NCI-H187 treated with DMSO at 0.1 percent for 48 hours (cell line): ENCODE results near the gene NAV2.
"Not testable (repeated sequence)": the region's sequence is repeated elsewhere in the genome, so short reads cannot be mapped to it uniquely, and the experiment has no call there.

ENCODE experiments used
- DNase-seq: peaks from one replicate; lab custom pipeline; 2025; lab: John Stamatoyannopoulos, UW

NAV2 gene

DNA sequence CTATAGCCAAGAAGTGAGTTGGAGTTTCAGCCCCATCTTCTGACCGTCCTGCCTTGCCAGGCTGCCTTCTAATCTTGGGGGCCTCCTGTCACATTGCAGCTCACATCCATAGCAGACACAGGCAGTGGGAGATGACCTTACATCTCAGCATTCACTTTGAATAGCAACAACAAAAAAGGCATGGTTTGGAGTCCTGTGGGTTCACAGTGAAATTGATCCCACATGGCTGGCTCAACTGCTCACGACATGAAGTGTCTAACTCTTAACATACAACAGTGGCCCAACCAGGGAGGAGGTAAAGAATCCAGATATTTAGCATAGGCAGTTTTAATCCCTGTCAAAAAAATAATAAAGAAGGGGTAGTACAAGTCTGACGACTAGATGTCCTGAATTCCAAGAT lies 409.5 kb downstream of the NAV2 start:
- DNase-seq: no peak

DNA sequence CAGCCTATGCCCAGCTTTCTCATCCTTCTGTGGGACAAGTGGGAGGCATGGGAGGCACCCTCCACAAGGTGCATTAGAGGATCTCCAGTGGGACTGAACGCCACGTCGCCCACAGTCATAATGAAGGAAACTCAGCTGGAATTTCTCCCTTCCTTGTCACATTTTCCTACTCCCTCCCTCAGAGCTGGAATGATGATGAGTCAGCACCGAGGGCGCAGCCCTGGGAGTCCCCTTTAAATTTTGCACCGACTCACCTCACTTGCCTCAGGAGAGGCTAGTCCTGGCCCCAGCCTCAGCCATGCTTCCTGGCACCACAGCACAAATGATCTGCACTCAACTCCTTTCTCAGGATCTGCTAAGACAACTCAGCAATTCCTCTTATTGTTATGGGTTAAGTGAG lies 413.3 kb downstream of the NAV2 start:
- no peak for DNase-seq

DNA sequence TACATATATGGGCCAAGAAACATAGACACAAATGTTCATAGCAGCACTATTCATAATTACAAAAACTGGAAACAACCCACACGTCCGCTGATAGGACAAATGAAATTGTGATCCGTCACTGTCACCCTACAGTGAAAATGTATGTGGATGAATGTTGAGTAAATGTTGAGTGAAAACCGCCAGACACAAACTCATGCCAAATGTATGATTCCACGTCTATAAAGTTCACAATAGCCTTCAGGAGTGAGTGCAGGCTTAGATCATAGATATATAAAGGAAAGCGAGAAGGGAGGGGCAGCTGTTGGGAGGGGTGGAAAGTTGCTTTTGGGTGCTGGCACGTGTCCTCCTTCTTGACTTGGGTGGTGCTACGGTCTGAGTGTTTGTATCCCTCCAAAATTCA lies 414.1 kb downstream of the NAV2 start:
- no peak for DNase-seq

DNA sequence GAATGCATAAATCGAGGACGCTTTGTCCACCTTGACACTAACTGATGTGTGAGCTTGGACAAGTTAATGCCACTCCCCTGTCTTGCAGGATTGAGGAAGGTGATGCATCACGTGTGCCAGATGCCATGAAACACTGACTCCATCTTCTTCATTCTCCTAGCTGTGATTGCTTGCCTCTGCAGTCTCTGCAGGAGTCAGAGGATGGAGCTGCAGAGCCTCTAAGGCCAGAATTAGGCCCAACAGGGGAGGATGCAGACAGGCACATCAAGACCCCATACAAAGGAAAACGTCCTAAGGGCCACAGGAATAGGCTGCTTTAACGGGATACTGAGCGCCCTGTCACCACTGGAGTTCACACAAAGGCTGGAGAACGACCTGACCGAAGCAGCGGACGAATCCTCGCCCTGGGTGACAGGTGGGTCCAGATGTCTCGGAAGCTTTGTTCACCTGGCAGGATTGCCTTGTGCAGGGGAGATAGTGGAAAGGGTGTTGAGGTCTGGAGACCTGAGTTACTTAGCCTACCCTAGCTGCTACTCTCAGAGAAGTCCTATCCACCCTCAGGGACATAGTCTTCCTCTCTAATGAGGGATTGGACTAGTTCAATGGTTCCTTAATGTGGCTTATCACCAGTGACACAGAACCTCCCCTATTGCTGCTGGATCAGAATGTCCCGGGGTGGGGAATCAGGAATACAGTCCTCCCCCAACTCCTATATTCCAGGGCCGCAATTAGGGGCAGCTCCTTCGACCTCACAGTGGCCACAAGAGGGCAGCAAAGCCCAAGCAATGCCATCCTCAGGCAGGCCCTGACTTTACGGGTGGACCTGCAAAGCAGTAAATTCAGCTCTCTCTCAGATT lies 415.3 kb downstream of the NAV2 start:
- DNase-seq: no peak

DNA sequence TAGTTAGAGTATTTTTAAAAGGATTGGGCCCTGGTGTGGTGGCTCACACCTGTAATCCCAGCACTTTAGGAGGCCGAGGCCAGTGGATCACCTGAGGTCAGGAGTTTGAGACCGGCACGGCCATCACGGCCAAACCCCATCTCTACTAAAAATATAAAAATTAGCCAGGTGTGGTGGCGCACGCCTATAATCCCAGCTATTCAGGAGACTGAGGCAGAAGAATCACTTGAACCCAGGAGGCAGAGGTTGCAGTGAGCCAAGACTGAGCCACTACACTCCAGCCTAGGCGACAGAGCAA lies 415.8 kb downstream of the NAV2 start:
- not testable (repeated sequence) for DNase-seq

DNA sequence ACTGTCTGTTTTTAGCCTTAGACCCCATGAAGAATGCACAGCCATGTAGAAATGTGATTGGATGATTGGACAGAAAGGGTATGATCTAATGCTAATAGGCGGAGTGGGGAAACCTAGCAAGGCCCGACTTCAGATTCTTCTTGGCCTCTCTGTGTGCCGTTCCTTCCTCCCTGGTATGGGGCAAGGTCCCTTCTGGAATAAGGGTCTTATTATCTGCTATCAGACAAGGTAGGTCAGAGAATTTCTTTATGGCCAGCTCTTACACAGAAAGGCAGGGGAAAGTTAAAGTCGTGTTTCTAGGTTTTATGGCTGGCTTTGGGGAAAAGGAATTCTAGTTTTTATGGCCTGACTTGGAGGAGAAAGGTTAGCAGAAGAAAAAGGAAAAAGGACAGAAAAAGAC lies 417.0 kb downstream of the NAV2 start:
- no peak for DNase-seq

DNA sequence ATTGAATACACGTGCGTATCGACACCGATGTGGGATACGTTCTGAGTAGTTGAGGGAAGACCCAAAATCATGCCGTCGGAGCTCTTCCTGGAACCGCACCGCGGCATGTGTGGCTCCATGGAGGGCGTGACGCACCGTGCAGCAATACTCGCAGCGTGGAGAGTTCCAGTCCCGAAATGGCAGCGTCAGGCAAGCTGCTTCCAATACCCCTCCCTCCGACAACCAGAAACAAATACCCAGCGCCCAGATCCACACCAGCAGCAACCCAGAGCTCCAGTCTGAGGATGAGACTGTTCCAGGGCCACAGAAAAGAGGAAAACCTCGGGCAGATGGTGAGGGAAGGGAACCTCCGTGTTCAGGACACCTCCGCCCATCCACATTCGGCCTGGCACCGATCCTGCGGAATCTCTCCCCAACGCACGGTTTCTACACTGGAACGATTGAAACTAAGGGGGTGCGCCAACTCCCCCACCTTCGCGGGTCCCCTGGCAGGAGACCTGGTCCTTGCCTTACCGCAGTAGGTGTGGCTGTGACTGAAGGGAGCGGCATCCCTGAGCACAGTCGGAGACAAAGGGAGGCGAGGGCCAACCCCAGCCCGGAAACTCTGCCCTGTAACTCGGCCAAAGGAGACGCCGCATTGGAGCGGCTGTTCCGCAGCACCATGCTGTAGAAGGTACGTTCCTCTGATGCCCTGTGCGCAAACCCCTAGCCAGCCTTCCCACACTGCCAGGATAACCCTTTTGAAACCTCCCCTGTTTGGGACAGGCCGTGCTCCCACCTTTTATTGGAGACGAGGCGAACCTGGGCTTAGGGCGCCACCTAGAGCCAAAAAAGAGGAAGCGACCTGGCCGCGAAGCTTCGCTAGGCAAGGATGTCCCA lies 419.4 kb downstream of the NAV2 start:
- no peak for DNase-seq

DNA sequence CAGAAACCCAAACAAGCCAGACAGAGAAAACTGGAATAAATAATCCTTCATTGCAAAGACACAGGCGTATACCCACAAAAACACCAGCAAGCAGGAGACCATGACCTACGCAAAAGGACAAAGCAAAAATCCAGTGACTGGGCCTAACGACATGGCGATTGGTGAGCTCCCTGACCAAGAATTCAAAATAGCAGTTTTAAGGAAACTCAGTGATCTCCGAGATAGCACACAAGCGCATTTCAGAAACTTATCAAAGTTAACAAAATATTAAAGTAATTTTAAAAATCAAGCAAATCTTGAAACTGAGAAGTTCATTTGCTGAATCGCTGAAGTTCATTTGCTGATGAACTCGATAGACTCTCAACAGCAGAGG lies 420.0 kb downstream of the NAV2 start:
- DNase-seq: no peak

DNA sequence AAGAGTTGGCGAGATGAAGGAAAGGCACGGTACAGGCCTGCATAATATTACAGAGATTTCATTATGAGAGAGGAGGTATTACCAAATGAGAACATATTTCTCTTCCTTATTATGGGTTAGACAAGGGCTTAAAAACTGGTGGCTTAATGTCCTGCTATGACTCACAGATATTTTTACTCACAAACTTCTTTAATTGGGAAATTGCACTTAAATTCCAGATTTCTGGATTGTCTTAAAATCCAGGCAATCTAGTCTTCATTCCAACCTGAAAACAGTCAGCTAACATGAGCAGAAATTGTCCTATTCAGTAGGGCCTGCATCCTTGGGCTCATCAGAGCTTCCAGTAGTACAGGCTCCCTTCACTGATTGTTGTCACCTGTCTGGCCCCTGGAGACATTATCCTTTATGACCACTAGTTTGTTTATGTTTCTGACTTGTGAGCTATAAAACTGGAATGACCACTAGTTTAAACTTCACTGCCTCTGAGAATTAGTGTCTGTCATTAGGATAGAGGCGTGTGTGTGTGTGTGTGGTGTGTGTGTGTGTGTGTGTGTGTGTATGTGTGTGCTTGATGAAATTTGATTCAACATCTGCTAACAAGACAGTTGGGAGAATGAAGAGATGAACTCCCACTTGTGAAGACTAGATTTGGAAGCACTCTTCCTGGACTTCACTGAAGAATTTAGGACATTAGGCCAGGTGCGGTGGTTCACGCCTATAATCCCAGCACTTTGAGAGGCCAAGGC lies 422.5 kb downstream of the NAV2 start:
- no peak for DNase-seq

DNA sequence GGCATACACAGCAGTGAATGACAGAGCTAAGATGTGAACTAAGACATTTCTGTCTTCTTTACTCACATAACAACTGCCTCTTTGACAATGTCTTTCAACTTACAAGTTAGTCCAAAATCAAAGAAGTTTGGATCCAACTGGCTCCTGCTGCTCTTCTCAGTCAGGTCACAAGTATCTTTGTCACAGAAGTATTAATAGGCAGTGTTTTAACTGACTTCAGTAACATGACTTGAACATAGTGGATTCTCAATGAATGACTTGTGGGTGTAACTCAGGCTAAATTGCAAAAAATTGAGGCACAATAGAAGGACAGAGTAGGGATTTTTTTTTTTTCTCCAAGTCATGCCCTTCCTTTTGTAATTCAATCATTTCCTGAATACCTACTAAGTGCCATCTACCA lies 425.0 kb downstream of the NAV2 start:
- no peak for DNase-seq

DNA sequence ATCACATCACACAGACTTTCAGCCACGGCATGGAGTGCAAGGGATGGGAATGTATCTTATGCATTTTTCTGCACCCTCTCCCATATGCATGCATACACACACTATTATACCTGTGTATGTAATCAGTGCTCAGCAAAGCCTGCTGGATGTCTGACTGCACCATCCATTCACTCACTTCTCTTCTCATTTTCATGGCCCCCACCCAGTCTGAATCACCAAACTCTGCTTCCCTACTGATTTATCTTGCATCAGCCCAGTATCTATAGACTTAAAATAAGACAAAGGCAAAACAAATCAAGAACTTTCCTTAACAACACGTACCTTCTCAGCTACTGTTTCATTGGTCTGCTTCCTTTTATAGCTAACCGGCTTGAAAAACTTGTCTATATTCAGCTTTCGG lies 426.1 kb downstream of the NAV2 start:
- no peak for DNase-seq

DNA sequence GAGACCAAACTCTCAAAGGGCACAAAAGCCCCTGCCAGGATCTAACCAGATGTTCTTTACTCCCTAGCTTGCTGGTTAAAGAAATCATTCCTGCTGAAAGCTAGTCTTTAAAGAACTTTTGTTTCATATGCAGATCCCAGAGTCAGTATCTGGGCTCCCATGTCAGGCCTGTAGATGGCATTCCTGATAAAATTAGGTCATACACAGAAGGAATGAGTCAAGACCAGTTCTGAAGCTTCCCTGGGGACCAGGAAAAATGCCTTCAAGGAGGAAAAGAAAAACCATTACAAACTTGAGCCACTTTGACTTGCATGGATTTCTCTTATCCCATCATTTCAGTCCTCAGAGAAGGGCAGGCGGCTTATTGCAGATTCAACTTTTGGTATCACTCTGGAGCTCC lies 441.7 kb downstream of the NAV2 start:
- no peak for DNase-seq

DNA sequence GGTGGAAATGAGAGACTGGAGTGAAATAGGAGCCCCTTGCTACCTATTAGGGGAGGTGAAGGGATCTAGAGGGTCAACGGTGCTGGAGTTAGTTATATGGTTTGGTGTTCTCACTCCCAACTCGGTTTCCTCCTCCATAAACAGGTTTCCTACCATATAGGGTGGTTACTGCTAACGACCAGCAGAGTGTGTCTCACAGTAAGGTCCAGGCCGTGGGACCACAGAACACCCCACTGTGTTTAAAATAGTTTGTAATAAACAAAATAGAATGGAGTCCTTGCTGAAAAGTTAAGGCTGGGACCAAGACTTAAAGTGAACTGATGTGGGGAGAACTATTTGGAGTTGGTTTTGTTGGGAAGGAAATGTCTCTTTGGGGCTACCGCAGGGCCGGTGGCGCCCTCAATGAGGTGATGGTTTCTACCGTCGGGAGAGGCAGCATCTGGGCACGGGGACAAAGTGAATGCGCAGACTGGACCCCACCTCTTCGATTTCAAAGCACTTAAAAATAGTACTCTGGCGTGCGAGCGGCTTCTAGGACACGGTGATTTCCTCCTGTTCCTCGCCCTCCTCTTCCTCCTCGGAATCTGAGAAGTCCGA lies 443.1 kb downstream of the NAV2 start:
- DNase-seq: no peak

DNA sequence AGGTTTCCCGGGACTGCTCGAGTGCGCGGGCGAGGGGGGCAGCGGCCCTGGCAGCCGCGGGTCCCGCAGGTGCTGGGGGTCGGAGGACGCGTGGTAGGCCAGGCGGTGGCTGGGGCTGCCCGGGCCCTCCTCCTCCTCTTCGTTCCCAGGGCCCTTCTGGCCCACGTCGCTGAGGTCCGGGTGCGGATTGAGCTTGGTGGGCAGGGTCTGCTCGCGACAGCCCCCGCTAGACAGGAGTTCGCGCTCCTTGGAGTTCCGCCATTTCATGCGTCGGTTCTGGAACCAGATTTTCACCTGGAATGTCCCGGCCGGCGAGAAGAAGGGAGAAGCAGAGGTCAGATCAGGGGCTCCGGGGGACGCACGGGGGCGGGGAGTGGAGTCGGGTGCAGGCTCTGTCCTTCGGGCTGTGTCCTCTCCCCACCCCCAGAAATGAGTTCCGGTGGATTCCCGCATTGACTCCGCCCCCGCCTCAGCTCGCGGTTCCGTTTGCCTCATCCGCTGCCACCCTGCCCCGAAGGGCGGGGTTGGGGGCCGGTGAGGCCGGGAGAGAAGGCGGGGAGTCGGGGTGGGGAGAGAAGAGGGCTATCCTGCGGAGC lies 443.7 kb downstream of the NAV2 start:
- DNase-seq: no peak

DNA sequence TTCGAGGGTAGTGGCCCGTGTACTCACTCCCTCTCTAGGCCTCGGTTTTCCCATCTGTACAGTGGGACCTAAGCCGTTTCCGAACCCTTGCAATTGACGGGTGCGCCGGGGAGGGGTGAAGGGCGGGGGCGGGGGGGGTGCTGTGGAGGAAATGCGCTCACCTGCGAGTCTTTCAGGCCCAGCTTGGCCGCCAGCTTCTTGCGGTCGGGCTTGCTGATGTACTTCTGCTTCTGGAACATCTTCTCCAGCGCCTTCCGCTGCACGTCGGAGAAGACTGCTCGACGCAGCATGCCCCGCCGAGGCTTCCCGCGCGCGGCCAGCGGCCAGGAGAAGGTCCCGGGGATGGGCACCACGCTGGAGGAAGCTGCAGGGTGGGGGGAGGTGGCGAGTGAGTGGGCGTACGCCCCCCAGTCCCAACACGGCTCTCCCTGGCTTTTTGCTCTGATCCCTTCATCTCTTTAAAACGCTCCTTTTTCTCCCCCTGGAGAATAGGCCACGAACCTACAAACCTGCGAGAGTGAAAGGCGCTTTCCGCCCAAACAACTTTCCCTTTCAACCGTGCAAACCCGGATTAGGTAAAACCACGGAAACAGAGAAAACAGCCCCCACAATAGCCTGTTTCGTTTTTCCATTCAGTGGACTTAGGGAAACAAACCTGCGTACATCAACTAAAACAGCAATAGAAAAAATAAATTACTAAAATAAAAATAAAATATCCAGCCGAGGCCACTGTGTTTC lies 444.4 kb downstream of the NAV2 start:
- no peak for DNase-seq

DNA sequence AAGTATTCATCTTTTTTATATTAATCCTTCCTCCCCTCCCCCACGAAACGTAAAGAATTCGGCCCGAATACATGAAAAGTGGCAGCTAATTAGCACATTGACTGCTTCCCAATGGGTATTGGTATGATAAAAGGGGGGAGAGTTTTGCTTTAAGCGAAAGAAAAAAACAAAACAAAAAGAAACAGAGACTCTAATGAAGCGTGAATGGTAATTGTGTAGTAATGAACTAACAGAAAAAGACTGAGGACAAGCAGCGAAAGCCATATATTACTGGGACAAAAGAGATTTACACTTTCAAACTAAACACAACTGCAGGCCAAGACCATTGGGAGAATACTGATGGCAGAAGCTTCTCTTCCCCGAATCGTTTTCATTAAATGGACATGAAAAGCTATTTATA lies 445.1 kb downstream of the NAV2 start:
- no peak for DNase-seq

DNA sequence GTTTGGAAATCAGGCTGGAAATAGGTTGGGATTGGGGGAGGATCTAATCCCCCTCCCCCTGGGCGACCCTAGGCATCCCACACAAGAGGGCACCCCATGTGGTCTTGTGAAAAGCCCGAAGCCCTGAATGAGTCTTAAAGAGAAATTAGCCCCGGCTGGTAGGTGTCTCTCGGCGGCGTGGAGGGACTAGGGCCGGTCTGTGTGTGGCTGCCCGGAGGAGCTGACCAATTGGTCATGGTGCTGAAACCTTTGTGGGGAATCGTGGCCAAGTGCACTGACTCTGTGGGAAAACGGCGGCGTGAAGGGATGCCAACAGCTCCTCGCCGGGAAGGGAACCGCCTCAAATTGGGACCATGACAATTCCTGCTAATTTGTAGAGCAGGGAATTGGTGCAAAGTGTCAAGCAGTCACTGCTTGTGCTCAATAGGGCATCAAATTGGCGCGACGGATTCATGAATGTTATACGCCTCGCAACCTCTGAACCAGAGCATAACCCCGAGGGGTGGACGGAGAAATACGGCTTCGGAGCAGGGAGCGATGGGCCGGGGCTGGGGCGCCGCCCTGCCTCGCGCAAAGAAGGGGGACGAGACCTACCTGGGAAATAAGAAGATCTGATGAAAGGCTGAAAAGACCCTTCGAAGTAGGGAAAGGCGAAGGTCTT lies 446.1 kb downstream of the NAV2 start:
- DNase-seq: no peak

DNA sequence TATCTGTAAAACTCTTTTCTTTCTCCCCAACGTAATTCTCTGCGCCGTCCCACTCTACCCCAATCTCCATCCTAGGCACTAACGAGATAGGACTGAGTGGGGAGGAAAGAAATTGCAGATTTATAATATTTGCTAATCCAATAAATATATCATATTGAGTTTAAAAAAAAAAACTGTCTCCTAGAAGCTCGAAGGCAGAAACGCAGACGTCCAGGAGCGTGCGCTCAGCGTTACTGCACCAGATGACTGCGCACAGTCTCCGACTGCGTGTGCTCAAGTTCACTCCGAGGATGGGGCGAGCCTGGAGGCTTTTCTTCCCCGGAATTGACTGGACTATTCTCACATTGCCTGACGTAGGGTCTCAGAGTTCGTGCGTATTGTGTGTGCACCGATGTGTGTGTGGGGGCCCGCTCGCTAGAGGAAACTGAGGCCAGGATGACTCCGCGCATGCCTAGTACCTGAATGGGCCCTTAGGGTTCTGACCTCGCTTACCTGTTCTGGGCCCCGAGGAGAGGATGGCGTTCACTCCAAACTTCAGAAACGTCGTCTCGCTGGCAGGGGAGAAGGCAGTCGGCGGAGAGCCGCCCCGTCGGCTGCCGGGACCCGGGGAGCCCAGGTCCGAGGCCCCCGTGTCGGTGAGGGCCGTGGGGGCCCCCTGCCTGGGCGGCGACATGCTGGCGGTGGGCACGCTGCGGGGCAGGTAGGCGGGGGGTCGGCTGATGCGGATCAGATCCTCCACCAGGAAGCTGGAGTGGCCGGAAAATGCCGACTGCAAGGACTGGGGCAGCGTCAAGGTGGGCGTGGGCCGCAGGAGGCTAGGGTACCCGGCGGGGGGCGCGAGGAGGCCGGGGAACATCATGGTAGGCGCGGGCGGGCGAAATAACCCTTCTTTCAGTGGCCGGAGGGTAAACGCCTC lies 447.1 kb downstream of the NAV2 start:
- no peak for DNase-seq

DNA sequence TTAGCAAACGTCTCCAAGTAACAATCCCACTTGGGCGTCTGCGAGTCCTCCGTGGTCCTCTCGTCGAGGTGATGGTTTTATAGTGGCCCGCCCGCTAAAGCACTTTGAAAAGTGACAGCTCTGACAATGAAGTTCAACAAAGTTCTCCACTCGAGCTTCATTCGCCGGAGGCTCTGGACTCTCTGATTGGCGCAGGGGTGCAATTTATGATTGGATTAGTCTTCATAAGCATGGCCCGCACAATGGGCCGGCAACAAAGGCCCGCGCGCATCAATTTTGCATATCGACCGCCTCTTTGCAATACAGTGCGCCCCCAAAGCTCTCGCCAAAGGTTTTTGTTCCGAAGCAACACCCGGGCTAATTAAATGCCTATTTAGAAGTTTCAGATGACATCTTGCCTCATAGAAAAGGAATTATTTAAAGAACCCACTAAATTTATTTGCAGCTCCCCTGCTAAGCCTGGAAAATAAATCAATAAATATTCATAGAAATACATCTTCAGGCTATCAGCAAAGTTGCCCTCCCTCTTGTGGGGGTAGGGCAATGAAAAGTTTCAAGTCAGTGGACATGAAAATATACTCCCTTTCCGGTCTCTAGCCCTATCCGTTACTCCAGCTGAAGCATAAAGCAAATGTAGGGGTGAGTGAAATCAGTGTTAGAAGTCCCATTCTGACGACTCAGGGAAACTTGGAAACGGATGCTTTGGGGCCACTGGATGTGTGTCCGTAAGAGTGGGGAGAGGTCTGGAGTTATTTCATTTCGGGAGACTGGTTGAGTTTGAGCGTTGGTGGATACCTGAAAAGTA lies 448.0 kb downstream of the NAV2 start, which contains the start of gene DBX1:
Gene DBX1, minus strand, starts transcription at position 51 of the 805 bp plus-strand sequence. CDS start 151 bp downstream, outside the sequence.
- DNase-seq: no peak
